AG04449 (cell line): Measurements from ENCODE around the gene CRP.

ENCODE experiments used
- CTCF ChIA-PET: fragments of 350-600 bp; formaldehyde crosslinking; extraction: SDS; loops from one replicate; lab custom pipeline; 2021; ENCODE audit warnings: antibody characterized with exemption; lab: Yijun Ruan, JAX
- POLR2A ChIA-PET: fragments of 400-600, 350-600 bp; formaldehyde crosslinking; extraction: SDS; loops from one replicate; lab custom pipeline; 2020; ENCODE audit warnings: antibody characterized with exemption, inconsistent platforms; lab: Yijun Ruan, JAX
- DNase-seq: peaks from one replicate; pipeline ENCODE4 v3.0.0-alpha.2; 2010; ENCODE audit warnings: low read depth, low spot score
- H3K4me3 ChIP-seq: 2 replicates; pipeline ENCODE4 v1.5.1; 2011; ENCODE audit warnings: low read depth, mild to moderate bottlenecking, control low read depth, low read length
- CTCF ChIP-seq: IDR thresholded peaks from one replicate; pipeline ENCODE4 v1.5.1; 2011; ENCODE audit warnings: mild to moderate bottlenecking, moderate library complexity, low read length, control low read depth, inconsistent platforms; ENCODE audit not compliant: insufficient read depth; ENCODE audit errors: missing control alignments

The CRP gene

GRCh38 chr1:159714529-159714928 is at the start of gene CRP:
TSS of gene CRP (minus strand) at chr1:159714589. CDS start at chr1:159714485, 104 bp downstream.
- no peak within 1 kb of the TSS for H3K4me3 ChIP-seq
- TF ChIP-seq CTCF, result no peak
- CTCF ChIA-PET, result no interaction called here
- DNase-seq, result no peak
- POLR2A ChIA-PET, result no interaction called here

GRCh38 chr1:159763686-159764085 is 49.3 kb upstream of the CRP start:
- DNase-seq, result no peak

GRCh38 chr1:159756397-159756796 is 42.0 kb upstream of the CRP start:
- POLR2A ChIA-PET, result no interaction called here
- H3K4me3 ChIP-seq, result no peak overlapping the region
- CTCF ChIA-PET, result interaction anchor here (1.4 kb wide), 1 partner anchor 135 kb away, joined by 7 read pairs; no protein-coding TSS in a partner anchor
- no peak for TF ChIP-seq CTCF
- no peak for DNase-seq

More at GRCh38 chr1:159763686-159764085, 49.3 kb upstream of the CRP start:
- CTCF ChIA-PET, result no interaction called here
- TF ChIP-seq CTCF, result no peak
- POLR2A ChIA-PET, result no interaction called here
- no peak overlapping the region for H3K4me3 ChIP-seq

- no peak for TF ChIP-seq CTCF
- ChIA-PET CTCF (no interaction called here), POLR2A (no interaction called here)
- no peak overlapping the region for H3K4me3 ChIP-seq
- DNase-seq, result no peak
Measured at GRCh38 chr1:159755451-159756007, 41.1 kb upstream of the CRP start.

- ChIA-PET CTCF (no interaction called here), POLR2A (no interaction called here)
- DNase-seq, result no peak
- no peak for TF ChIP-seq CTCF
- H3K4me3 ChIP-seq, result no peak overlapping the region
Measured at GRCh38 chr1:159753386-159753785, 39.0 kb upstream of the CRP start.

GRCh38 chr1:159752135-159752580 is 37.8 kb upstream of the CRP start:
- ChIA-PET POLR2A (no interaction called here), CTCF (no interaction called here)
- no peak for DNase-seq
- no peak for TF ChIP-seq CTCF
- no peak overlapping the region for H3K4me3 ChIP-seq
